OCI-M2 (cell line): Measurements from ENCODE around the gene JAKMIP3.
"Not testable (repeated sequence)": the region's sequence is repeated elsewhere in the genome, so short reads cannot be mapped to it uniquely, and the experiment has no call there.

Source experiments
- DNase-seq: peaks from one replicate; lab custom pipeline; 2025; ENCODE audit not compliant: unreplicated experiment; lab: John Stamatoyannopoulos, UW

Gene JAKMIP3

GRCh38 chr10:132064082-132064755 lies 1.5 kb upstream of the JAKMIP3 start:
- DNase-seq: no peak

- DNase-seq: no peak
These were observed 842 bp upstream of the JAKMIP3 start for GRCh38 chr10:132064771-132065437.

GRCh38 chr10:132066186-132066585 lies 440 bp downstream of the JAKMIP3 start:
- DNase-seq: no peak

- no peak for DNase-seq
These were observed 1.1 kb downstream of the JAKMIP3 start for GRCh38 chr10:132066812-132067211.

- no peak for DNase-seq
These were observed 2.8 kb downstream of the JAKMIP3 start for GRCh38 chr10:132068431-132069121.

GRCh38 chr10:132069122-132069848 lies 3.5 kb downstream of the JAKMIP3 start:
- DNase-seq: no peak

GRCh38 chr10:132069849-132070182 lies 4.1 kb downstream of the JAKMIP3 start:
- no peak for DNase-seq

GRCh38 chr10:132070724-132071123 lies 5.0 kb downstream of the JAKMIP3 start:
- no peak for DNase-seq

GRCh38 chr10:132071667-132072066 lies 5.9 kb downstream of the JAKMIP3 start:
- no peak for DNase-seq

- no peak for DNase-seq
These were observed 10.3 kb downstream of the JAKMIP3 start for GRCh38 chr10:132075909-132076577.

- no peak for DNase-seq
These were observed 10.9 kb downstream of the JAKMIP3 start for GRCh38 chr10:132076578-132077081.

- no peak for DNase-seq
These were observed 11.3 kb downstream of the JAKMIP3 start for GRCh38 chr10:132077091-132077490.

- no peak for DNase-seq
These were observed 13.1 kb downstream of the JAKMIP3 start for GRCh38 chr10:132078746-132079345.

- DNase-seq: not testable (repeated sequence)
These were observed 18.6 kb downstream of the JAKMIP3 start for GRCh38 chr10:132084384-132084783.

GRCh38 chr10:132093236-132093635 lies 27.5 kb downstream of the JAKMIP3 start:
- DNase-seq: not testable (repeated sequence)

GRCh38 chr10:132094581-132095234 lies 29.0 kb downstream of the JAKMIP3 start:
- no peak for DNase-seq

- no peak for DNase-seq
These were observed 29.8 kb downstream of the JAKMIP3 start for GRCh38 chr10:132095403-132096113.

- DNase-seq: no peak
These were observed 30.5 kb downstream of the JAKMIP3 start for GRCh38 chr10:132096223-132096622.

- DNase-seq: no peak
These were observed 31.2 kb downstream of the JAKMIP3 start for GRCh38 chr10:132096863-132097478.
